Smooth muscle cell (in vitro differentiated cells): ENCODE results near the gene TUBGCP3. TPM values are rescaled to one million over a fixed set of nuclear protein-coding genes. Genes with fewer than 3 reads are reported as not detected.
A peak's percentile ranks its signal among the peaks of the same experiment; 100 is the strongest.

Experiments
- DNase-seq: peaks from one replicate; lab custom pipeline; 2025; ENCODE audit not compliant: unreplicated experiment; lab: John Stamatoyannopoulos, UW
- H2AFZ ChIP-seq: fragments of 200-600 bp; sonication (generic); 2 replicates; pipeline ENCODE4 v1.6.0; 2016; ENCODE audit warnings: antibody characterized with exemption, low read depth, mild to moderate bottlenecking
- H3F3A ChIP-seq: fragments of 200-600 bp; sonication (generic); 2 replicates; pipeline ENCODE4 v1.6.0; 2017; ENCODE audit warnings: antibody characterized with exemption, low read depth
- H3K27ac ChIP-seq: fragments of 200-600 bp; sonication (generic); 2 replicates; pipeline ENCODE4 v1.5.1; 2016; ENCODE audit warnings: low read depth, mild to moderate bottlenecking
- H3K27me3 ChIP-seq: fragments of 200-600 bp; sonication (generic); 2 replicates; pipeline ENCODE4 v1.6.1; 2016; ENCODE audit warnings: low read depth, mild to moderate bottlenecking
- H3K36me3 ChIP-seq: fragments of 200-600 bp; sonication (generic); 2 replicates; pipeline ENCODE4 v1.5.1; 2016; ENCODE audit warnings: low read depth
- H3K4me1 ChIP-seq: fragments of 200-600 bp; sonication (generic); 2 replicates; pipeline ENCODE4 v1.5.1; 2016; ENCODE audit warnings: low read depth
- H3K4me2 ChIP-seq: fragments of 200-600 bp; sonication (generic); 2 replicates; pipeline ENCODE4 v1.6.0; 2016; ENCODE audit warnings: mild to moderate bottlenecking
- H3K4me3 ChIP-seq: fragments of 200-600 bp; sonication (generic); 2 replicates; pipeline ENCODE4 v1.5.1; 2016; ENCODE audit warnings: mild to moderate bottlenecking
- H3K79me2 ChIP-seq: fragments of 200-600 bp; sonication (generic); 2 replicates; pipeline ENCODE4 v1.6.0; 2016; ENCODE audit warnings: low read depth, mild to moderate bottlenecking
- H3K9ac ChIP-seq: fragments of 200-600 bp; sonication (generic); 2 replicates; pipeline ENCODE4 v1.6.0; 2016; ENCODE audit warnings: low read depth
- H3K9me3 ChIP-seq: fragments of 200-600 bp; sonication (generic); replicated peaks from 2 replicates; pipeline ENCODE4 v1.5.1; 2016; ENCODE audit warnings: low read depth
- H4K20me1 ChIP-seq: fragments of 200-600 bp; sonication (generic); 2 replicates; pipeline ENCODE4 v1.6.0; 2016; ENCODE audit warnings: low read depth
- WGBS: methylation state at CpG from one replicate; pipeline ENCODE4 v1.1.7; 2016; ENCODE audit warnings: low lambda C conversion rate; 5-methylcytosine and 5-hydroxymethylcytosine counted together
- polyA plus RNA-seq: library from polyadenylated mRNA; unstranded; fragments of >200 nt; fragmentation: Nextera tagmentation; extraction: Ambion mirVana; gene quantifications from 2 replicates; pipeline ENCODE4 v1.2.1, GENCODE V29; 2016
- total RNA-seq: library from RNA; depleted of rRNA; stranded (reverse); fragments of >200 nt; gene quantifications from 2 replicates; pipeline ENCODE4 v1.2.3, GENCODE V29; 2014
- TF ChIP-seq, protein P1 (sequence below): fragments of 200-600 bp; sonication (generic); IDR thresholded peaks from 2 replicates; pipeline ENCODE4 v1.5.1; 2017; ENCODE audit warnings: borderline replicate concordance, mild to moderate bottlenecking, antibody characterized with exemption; ENCODE audit not compliant: insufficient read depth, poor library complexity, severe bottlenecking

Gene TUBGCP3
- total and polyA plus RNA-seq, 2 experiments from 2014 or later: 9.4 to 12.4 TPM

DNA sequence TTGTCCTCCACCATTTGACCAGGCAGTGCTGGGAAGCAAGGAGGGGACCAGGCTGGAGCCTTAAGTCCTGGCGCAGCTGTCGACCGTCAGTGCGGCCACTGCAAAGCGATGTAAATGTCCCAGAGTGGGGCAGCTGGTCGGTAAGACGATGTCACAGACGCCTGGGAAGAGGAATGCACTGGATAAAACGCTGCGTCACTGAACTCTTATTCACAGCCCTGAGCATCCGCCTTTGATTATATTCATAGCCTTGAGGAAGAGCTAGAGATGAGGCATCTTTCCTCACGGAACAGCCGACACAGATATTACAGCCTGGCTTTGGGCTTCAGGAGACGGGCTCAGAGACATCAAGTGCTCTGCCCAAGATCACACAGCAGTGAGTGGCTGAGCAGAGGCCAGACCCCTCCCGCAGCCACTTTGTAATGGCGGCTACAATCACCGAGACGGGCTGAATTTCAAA lies 17.6 kb upstream of the TUBGCP3 start:
- TF ChIP-seq, protein P1, sequence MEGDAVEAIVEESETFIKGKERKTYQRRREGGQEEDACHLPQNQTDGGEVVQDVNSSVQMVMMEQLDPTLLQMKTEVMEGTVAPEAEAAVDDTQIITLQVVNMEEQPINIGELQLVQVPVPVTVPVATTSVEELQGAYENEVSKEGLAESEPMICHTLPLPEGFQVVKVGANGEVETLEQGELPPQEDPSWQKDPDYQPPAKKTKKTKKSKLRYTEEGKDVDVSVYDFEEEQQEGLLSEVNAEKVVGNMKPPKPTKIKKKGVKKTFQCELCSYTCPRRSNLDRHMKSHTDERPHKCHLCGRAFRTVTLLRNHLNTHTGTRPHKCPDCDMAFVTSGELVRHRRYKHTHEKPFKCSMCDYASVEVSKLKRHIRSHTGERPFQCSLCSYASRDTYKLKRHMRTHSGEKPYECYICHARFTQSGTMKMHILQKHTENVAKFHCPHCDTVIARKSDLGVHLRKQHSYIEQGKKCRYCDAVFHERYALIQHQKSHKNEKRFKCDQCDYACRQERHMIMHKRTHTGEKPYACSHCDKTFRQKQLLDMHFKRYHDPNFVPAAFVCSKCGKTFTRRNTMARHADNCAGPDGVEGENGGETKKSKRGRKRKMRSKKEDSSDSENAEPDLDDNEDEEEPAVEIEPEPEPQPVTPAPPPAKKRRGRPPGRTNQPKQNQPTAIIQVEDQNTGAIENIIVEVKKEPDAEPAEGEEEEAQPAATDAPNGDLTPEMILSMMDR: no peak
- peaks cover 10% of the 10 kb centered on the region for H3K27me3 ChIP-seq
- DNase-seq: no peak
- 70% methylated on average over 18 of the region's 18 CpGs for WGBS
- H3F3A ChIP-seq: no peaks in the 10 kb centered on the region
- H3K4me3 ChIP-seq: peak overlapping the region; percentile 65
- H3K36me3 ChIP-seq: no peaks in the 10 kb centered on the region
- no peak overlapping the region for H3K27ac ChIP-seq
- peak overlapping the region; percentile 91 for H3K4me2 ChIP-seq
- H4K20me1 ChIP-seq: no peaks in the 10 kb centered on the region
- H3K9ac ChIP-seq: peak overlapping the region; percentile 14
- no peaks in the 10 kb centered on the region for H3K9me3 ChIP-seq
- peak overlapping the region; percentile 99 for H2AFZ ChIP-seq
- H3K4me1 ChIP-seq: peaks cover 4% of the 10 kb centered on the region
- no peaks in the 10 kb centered on the region for H3K79me2 ChIP-seq

DNA sequence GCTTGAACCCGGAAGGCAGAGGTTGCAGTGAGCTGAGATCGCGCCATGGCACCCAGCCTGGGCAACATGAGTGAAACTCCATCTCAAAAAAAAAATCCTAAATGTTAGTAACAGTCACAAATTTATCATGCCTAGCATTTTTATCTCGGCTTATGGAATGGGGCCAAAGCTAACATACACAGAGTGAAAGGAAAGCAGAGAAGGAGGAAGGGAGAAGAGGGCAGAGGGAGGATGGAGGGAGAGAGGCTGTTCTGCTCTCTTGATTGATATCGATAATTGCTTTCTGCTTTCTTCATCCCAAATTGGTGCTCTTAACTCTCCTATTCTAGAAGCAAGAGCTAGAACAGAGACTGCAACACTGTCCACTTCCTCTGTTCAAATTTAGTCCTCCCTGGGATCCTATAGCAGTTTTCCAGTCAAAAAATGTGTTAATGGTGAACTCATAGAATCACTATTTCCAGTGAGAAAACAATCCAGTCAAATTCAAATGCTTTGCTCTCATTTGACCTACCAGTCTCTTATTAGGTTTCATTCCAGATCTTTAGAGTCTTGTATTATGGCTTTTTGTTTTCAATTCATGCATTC lies 15.8 kb upstream of the TUBGCP3 start:
- H4K20me1 ChIP-seq: no peaks in the 10 kb centered on the region
- no peak for DNase-seq
- H3K9ac ChIP-seq: no peak overlapping the region
- H3K79me2 ChIP-seq: no peaks in the 10 kb centered on the region
- H3K27me3 ChIP-seq: peaks cover 9% of the 10 kb centered on the region
- H3K36me3 ChIP-seq: no peaks in the 10 kb centered on the region
- WGBS: 96% methylated on average over 5 of the region's 5 CpGs
- no peak overlapping the region for H3K4me3 ChIP-seq
- no peak overlapping the region for H3K4me2 ChIP-seq
- no peak overlapping the region for H2AFZ ChIP-seq
- H3F3A ChIP-seq: no peaks in the 10 kb centered on the region
- no peak overlapping the region for H3K27ac ChIP-seq
- TF ChIP-seq, protein P1: no peak
- H3K4me1 ChIP-seq: peaks cover 4% of the 10 kb centered on the region
- no peaks in the 10 kb centered on the region for H3K9me3 ChIP-seq

DNA sequence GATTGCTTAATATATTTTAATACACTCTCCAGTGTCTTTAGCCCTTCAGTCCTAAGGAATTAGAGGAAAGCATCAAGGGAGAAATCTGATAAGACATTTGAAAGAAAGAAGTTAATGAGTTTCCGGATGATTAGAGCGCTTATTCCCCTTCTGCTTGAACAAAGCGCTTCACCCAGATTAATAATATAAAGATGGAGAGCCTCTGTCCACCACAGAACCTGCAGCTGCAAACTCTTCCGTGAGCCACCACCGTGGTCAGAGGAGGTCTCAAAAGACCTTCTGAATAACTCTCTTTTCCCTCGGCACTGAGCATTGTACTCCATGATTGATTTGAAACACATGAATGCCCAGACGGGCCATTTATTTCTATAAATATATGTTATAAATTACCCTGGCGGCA lies 14.2 kb upstream of the TUBGCP3 start:
- no peaks in the 10 kb centered on the region for H3K36me3 ChIP-seq
- no peaks in the 10 kb centered on the region for H3K79me2 ChIP-seq
- no peak overlapping the region for H3K4me2 ChIP-seq
- H3K4me1 ChIP-seq: peaks cover 4% of the 10 kb centered on the region
- TF ChIP-seq, protein P1: no peak
- WGBS: 95% methylated on average over 8 of the region's 8 CpGs
- no peaks in the 10 kb centered on the region for H3F3A ChIP-seq
- no peak overlapping the region for H3K9ac ChIP-seq
- H3K4me3 ChIP-seq: no peak overlapping the region
- H3K27ac ChIP-seq: no peak overlapping the region
- H2AFZ ChIP-seq: no peak overlapping the region
- H3K9me3 ChIP-seq: no peaks in the 10 kb centered on the region
- no peaks in the 10 kb centered on the region for H4K20me1 ChIP-seq
- H3K27me3 ChIP-seq: no peaks in the 10 kb centered on the region
- no peak for DNase-seq

- Histone ChIP-seq H2AFZ (no peak overlapping the region), H3F3A (no peaks in the 10 kb centered on the region), H3K9me3 (no peaks in the 10 kb centered on the region), H3K4me3 (no peak overlapping the region), H3K79me2 (no peaks in the 10 kb centered on the region), H3K4me2 (no peak overlapping the region), H3K4me1 (peaks cover 4% of the 10 kb centered on the region), H3K36me3 (no peaks in the 10 kb centered on the region), H3K9ac (no peak overlapping the region), H3K27ac (no peak overlapping the region), H4K20me1 (no peaks in the 10 kb centered on the region), H3K27me3 (no peaks in the 10 kb centered on the region)
- WGBS: 93% methylated on average over 14 of the region's 14 CpGs
- TF ChIP-seq, protein P1: no peak
- DNase-seq: no peak
Measured at GRCh38 chr13:112601371-112601770, 13.4 kb upstream of the TUBGCP3 start.
